DMS153 treated with DMSO at 0.1 percent for 48 hours (cell line): ENCODE results near the gene NFE2L2.
"Not testable (repeated sequence)": the region's sequence is repeated elsewhere in the genome, so short reads cannot be mapped to it uniquely, and the experiment has no call there.

ENCODE experiments used
- DNase-seq: peaks from one replicate; lab custom pipeline; 2025; ENCODE audit not compliant: unreplicated experiment; lab: John Stamatoyannopoulos, UW

The NFE2L2 gene

GRCh38 chr2:177204417-177204816 lies 60.1 kb downstream of the NFE2L2 start:
- no peak for DNase-seq

GRCh38 chr2:177201919-177202346 lies 62.6 kb downstream of the NFE2L2 start:
- no peak for DNase-seq

GRCh38 chr2:177200419-177200818 lies 64.1 kb downstream of the NFE2L2 start:
- DNase-seq, result not testable (repeated sequence)

GRCh38 chr2:177195194-177195593 lies 69.3 kb downstream of the NFE2L2 start:
- no peak for DNase-seq

- DNase-seq, result no peak
Observed at GRCh38 chr2:177193240-177193639, 71.3 kb downstream of the NFE2L2 start.

- DNase-seq, result no peak
Observed at GRCh38 chr2:177192788-177193187, 71.7 kb downstream of the NFE2L2 start.

GRCh38 chr2:177190941-177191340 lies 73.6 kb downstream of the NFE2L2 start:
- DNase-seq, result no peak

GRCh38 chr2:177188482-177189469 lies 75.8 kb downstream of the NFE2L2 start:
- DNase-seq, result no peak

GRCh38 chr2:177187631-177188312 lies 76.8 kb downstream of the NFE2L2 start:
- no peak for DNase-seq

GRCh38 chr2:177186038-177186437 lies 78.5 kb downstream of the NFE2L2 start:
- not testable (repeated sequence) for DNase-seq

- no peak for DNase-seq
Observed at GRCh38 chr2:177184606-177185005, 79.9 kb downstream of the NFE2L2 start.

GRCh38 chr2:177183860-177184259 lies 80.7 kb downstream of the NFE2L2 start:
- DNase-seq, result no peak
